ENCODE data around the gene PRKAG3. TPM values are rescaled to one million over a fixed set of nuclear protein-coding genes. Genes with fewer than 3 reads are reported as not detected.

PRKAG3 gene
- total RNA-seq, 2 experiments from 2014 or later: not detected

- Histone ChIP-seq H3K36me3 (ENCODE audit: insufficient read depth, low read length) (no peaks in the 10 kb centered on the region), H3K79me2 (ENCODE audit: insufficient read depth, low read depth, low read length) (no peaks in the 10 kb centered on the region), H2AFZ (ENCODE audit: low read length) (no peak overlapping the region), H3K9me2 (ENCODE audit: insufficient read depth, low read length) (no peaks in the 10 kb centered on the region), H3K4me3 (ENCODE audit: low read depth, low read length, poor library complexity, severe bottlenecking) (no peak overlapping the region), H4K20me1 (ENCODE audit: insufficient read depth, low read length) (no peaks in the 10 kb centered on the region), H3K4me1 (ENCODE audit: insufficient read depth, low read length, poor library complexity, severe bottlenecking) (peaks cover 5% of the 10 kb centered on the region), H3K27ac (ENCODE audit: low read depth, low read length, poor library complexity, severe bottlenecking) (no peak overlapping the region), H3K9me3 (ENCODE audit: low read length) (no peaks in the 10 kb centered on the region), H3K4me2 (ENCODE audit: low read length) (no peak overlapping the region)
- intact Hi-C loops (cut with micrococcal nuclease; ENCODE audit: unreplicated experiment): no loop called here
- CTCF ChIA-PET (ENCODE audit: unreplicated experiment): no interaction called here
- DNase-seq (ENCODE audit: low spot score): no peak
- no TSS peak for BruUV-seq (replicated peaks)
- TF ChIP-seq CTCF (conservative IDR thresholded peaks at IDR 0.05; ENCODE audit: low read length): no peak
- no peak for TF ChIP-seq EZH2phosphoT487 (IDR thresholded peaks at IDR 0.05; ENCODE audit: borderline replicate concordance, low read depth, low read length)
- POLR2A ChIA-PET: interaction anchor here (0.5 to 0.6 kb wide), 3 partner anchors 15 to 141 kb away, joined by 3 to 6 read pairs (median 4); no protein-coding TSS in a partner anchor
Observed at GRCh38 chr2:218824004-218824403, 7.6 kb downstream of the PRKAG3 start.

GRCh38 chr2:218823196-218823855 lies 8.3 kb downstream of the PRKAG3 start:
- H3K36me3 ChIP-seq (ENCODE audit: insufficient read depth, low read length): no peaks in the 10 kb centered on the region
- no peaks in the 10 kb centered on the region for H3K9me2 ChIP-seq (ENCODE audit: insufficient read depth, low read length)
- no peaks in the 10 kb centered on the region for H3K9me3 ChIP-seq (ENCODE audit: low read length)
- H3K4me1 ChIP-seq (ENCODE audit: insufficient read depth, low read length, poor library complexity, severe bottlenecking): peaks cover 5% of the 10 kb centered on the region
- POLR2A ChIA-PET: interaction anchor here (0.5 to 0.8 kb wide), 4 partner anchors 14 to 141 kb away, joined by 3 to 6 read pairs (median 4); no protein-coding TSS in a partner anchor
- no peak for DNase-seq (ENCODE audit: low spot score)
- H3K27ac ChIP-seq (ENCODE audit: low read depth, low read length, poor library complexity, severe bottlenecking): no peak overlapping the region
- H3K4me3 ChIP-seq (ENCODE audit: low read depth, low read length, poor library complexity, severe bottlenecking): no peak overlapping the region
- no peak overlapping the region for H2AFZ ChIP-seq (ENCODE audit: low read length)
- no peaks in the 10 kb centered on the region for H4K20me1 ChIP-seq (ENCODE audit: insufficient read depth, low read length)
- no peaks in the 10 kb centered on the region for H3K79me2 ChIP-seq (ENCODE audit: insufficient read depth, low read depth, low read length)
- no peak for TF ChIP-seq CTCF (conservative IDR thresholded peaks at IDR 0.05; ENCODE audit: low read length)
- no peak for TF ChIP-seq EZH2phosphoT487 (IDR thresholded peaks at IDR 0.05; ENCODE audit: borderline replicate concordance, low read depth, low read length)
- no peak overlapping the region for H3K4me2 ChIP-seq (ENCODE audit: low read length)
- CTCF ChIA-PET (ENCODE audit: unreplicated experiment): no interaction called here
- intact Hi-C loops (cut with micrococcal nuclease; ENCODE audit: unreplicated experiment): no loop called here
- no TSS peak for BruUV-seq (replicated peaks)

- Histone ChIP-seq H3K4me2 (ENCODE audit: low read length) (no peak overlapping the region), H3K4me3 (ENCODE audit: low read depth, low read length, poor library complexity, severe bottlenecking) (no peak overlapping the region), H3K36me3 (ENCODE audit: insufficient read depth, low read length) (no peaks in the 10 kb centered on the region), H2AFZ (ENCODE audit: low read length) (no peak overlapping the region), H3K79me2 (ENCODE audit: insufficient read depth, low read depth, low read length) (no peaks in the 10 kb centered on the region), H3K4me1 (ENCODE audit: insufficient read depth, low read length, poor library complexity, severe bottlenecking) (peaks cover 5% of the 10 kb centered on the region), H3K9me2 (ENCODE audit: insufficient read depth, low read length) (no peaks in the 10 kb centered on the region), H4K20me1 (ENCODE audit: insufficient read depth, low read length) (no peaks in the 10 kb centered on the region), H3K27ac (ENCODE audit: low read depth, low read length, poor library complexity, severe bottlenecking) (no peak overlapping the region), H3K9me3 (ENCODE audit: low read length) (no peaks in the 10 kb centered on the region)
- BruUV-seq (replicated peaks): no TSS peak
- POLR2A ChIA-PET: interaction anchor here (0.8 to 0.9 kb wide), 2 partner anchors 11 to 47 kb away, joined by 3 read pairs; no protein-coding TSS in a partner anchor
- CTCF ChIA-PET (ENCODE audit: unreplicated experiment): no interaction called here
- TF ChIP-seq EZH2phosphoT487 (IDR thresholded peaks at IDR 0.05; ENCODE audit: borderline replicate concordance, low read depth, low read length) (no peak), CTCF (conservative IDR thresholded peaks at IDR 0.05; ENCODE audit: low read length) (no peak)
- no peak for DNase-seq (ENCODE audit: low spot score)
- intact Hi-C loops (cut with micrococcal nuclease; ENCODE audit: unreplicated experiment): no loop called here
Observed at GRCh38 chr2:218822622-218823021, 9.0 kb downstream of the PRKAG3 start.
